ENCODE data around the gene PAFAH1B2.
"Not testable (repeated sequence)": the region's sequence is repeated elsewhere in the genome, so short reads cannot be mapped to it uniquely, and the experiment has no call there.

PAFAH1B2 gene

DNA sequence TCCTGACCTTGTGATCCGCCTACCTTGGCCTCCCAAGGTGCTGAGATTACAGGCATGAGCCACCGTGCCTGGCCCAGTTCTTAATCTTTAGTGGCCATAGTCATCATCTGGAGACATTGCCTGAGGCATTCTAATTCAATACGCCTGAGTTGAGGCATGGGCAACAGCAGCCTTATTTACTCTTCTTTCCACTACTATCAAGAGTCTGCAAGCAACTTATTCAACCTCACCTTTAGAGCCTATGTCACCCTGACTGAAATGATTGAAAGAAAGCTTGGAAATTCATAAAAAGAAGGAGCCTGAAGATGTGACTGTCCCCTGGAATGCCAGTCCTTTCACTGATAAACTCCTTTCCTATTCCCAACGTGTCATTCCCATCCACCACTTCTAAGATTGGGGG is 15.8 kb upstream of the PAFAH1B2 start:
- no peak for DNase-seq

DNA sequence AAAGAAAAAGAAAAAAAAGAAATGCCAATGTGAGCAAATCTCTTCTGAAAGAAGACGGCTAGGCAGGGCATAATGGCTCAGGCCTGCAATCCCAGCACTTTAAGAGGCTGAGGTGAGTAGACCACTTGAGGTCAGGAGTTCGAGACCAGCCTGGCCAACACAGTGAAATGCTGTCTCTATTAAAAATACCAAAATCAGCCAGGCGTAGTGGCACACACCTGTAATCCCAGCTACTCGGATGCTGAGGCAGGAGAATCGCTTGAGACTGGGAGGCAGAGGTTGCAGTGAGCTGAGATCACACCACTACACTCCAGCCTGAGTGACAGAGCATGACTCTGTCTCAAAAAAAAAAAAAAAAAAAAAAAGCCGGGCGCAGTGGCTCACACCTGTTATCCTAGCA is 13.7 kb upstream of the PAFAH1B2 start:
- DNase-seq, result not testable (repeated sequence)

- no peak for DNase-seq
These were observed 13.2 kb upstream of the PAFAH1B2 start for GRCh38 chr11:117130879-117131278.

DNA sequence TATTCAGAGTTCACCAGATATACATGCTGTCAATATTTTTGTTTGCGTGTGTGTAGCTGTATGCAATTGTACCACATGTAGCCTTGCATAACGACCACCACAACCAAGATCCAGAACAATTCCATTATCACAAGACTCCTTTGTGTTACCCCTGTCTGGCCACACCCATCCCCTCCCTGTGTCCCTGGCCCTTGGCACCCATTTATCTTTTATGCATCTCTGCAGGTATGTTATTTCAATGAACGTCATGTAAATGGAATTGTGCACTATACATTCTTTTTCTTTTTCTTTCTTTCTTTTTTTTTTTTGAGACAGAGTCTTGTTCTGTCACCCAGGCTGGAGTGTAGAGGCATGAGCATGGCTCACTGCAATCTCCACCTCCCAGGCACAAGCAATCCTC is 9.7 kb upstream of the PAFAH1B2 start:
- DNase-seq, result no peak

DNA sequence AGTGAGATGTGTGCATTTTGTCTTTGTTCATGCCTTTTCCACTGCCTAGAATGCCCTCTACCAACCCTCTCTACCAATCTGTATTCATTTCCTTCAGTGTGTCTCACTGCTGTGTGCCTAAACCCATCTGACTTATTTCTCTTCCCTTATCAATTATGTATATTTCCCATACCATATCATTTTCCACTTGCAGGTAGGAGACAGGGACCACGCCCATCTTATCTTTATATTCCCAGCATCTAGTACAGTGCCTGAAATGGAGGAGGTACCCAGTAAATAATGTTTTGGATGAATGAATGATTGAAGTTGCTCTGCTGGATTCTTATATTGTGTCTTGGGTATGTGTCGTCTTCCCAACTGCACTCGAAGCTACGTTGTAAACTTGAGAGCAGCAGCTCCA is 9.1 kb upstream of the PAFAH1B2 start:
- DNase-seq, result not testable (repeated sequence)

- DNase-seq, result not testable (repeated sequence)
These were observed 6.6 kb upstream of the PAFAH1B2 start for GRCh38 chr11:117137223-117138086.

DNA sequence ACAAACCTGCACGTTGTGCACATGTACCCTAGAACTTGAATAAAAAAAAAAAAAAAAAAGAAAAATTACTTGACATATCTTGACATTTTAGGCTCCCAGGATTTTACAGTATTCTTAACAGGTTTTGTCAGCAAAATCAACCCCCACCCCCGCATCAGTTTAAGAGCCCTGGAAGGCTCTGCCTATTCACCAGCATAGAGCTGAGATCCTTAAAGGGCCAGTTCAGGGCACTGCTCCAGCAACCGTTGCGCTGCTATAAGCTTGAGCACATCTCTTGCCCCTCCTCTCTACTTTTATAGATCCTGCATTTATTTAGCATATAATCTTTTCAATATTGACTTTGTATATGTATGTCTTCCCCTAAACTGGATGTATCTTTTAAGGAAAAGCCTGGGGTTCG is 697 bp upstream of the PAFAH1B2 start:
- DNase-seq, result peak; percentile 19

DNA sequence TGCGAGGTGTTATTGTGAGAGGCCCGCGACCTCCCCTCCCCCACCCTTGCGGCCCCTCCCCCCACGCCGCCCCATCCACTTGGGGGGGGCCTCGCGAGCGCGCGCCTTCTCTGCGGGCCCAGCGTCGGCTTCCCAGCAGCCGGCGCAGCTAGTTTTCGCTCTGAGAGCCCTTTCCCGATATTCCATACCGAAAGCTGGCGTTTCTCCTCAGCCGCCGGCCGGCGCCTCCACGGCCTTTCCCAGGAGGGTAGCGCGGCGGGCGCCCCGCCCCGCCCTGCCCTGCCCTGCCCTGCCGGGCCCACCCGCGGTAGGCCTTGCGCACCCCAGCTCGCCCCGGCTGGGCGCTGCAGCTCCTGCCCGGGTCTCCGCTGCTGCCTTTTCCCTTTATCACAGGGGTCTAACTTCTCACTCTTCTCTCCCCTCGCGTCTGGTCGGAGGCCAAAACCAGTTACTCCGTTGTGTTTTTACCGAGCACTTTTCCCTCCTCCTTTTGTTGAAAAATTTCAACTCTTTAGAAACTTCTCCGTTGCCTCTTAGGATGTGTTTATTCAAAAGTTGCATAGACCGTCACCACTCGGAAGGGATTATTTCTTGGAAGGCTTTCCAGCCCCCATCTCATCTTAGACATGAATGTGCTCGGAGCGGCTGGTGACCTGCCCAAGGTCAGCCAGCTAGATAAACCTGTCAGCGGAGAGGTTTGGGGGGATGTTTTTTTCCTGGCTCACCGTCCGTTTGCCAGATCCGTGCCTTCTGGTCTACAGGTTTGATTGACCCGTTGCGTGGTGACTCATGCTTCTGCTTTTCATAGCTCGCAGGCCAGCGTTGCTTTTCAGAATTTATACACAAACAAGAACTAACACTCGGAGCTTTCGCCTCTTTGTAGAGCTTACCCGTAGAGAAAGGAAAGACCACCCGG is 648 bp downstream of the PAFAH1B2 start:
- peak; percentile 30 for DNase-seq

DNA sequence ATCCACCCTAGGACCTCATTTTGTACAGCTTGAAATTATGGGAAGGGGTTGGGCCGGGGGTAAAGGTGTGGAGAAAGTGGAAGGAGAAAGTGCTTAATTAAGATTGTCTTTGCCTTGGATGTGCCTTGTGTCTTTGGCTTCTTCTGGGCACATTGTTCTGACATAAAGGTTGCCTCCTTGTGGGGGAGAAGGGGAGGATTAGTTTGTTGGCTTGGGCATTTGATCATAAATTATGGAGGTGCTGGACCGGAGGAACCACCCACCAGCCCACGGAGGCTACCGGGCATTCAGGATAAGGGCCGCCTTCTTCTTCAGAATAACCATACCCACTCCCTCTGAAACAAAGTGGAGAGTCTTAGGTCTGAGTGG is 1.3 kb downstream of the PAFAH1B2 start:
- no peak for DNase-seq

DNA sequence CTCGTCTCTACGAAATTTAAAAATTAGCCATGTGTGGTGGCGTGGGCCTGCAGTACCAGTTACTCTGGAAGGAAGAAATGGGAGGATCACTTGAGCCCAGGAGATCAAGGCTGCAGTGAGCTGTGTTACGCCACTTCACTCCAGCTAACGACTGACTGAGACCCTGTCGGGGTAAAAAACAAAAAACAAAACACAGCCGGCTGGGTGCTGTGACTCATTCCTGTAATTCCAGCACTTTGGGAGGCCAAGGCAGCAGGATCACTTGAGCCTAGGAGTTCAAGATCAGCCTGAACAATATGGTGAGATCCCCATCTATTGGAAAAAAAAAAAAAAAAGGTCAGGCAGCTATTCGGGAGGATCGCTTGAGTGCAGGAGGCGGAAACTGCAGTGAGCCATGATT is 2.4 kb downstream of the PAFAH1B2 start:
- no peak for DNase-seq

DNA sequence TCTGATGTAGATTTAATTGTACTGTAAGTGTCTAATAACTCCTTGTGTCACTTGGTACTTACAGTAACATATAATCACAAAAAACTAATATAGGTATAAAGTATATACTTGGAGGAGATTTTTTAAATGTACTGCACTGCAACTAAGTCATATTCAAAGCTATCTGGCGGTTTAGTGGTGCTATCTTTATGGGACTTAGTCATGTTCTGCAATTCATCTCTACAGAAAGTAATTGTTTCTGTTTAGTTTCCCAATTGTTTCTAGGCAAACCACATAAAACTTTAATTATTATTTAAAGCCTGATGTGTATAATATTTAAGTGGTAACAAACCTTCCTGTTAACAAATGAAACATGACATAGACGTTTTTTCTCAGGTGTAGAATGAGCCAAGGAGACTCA is 8.0 kb downstream of the PAFAH1B2 start:
- DNase-seq, result no peak

DNA sequence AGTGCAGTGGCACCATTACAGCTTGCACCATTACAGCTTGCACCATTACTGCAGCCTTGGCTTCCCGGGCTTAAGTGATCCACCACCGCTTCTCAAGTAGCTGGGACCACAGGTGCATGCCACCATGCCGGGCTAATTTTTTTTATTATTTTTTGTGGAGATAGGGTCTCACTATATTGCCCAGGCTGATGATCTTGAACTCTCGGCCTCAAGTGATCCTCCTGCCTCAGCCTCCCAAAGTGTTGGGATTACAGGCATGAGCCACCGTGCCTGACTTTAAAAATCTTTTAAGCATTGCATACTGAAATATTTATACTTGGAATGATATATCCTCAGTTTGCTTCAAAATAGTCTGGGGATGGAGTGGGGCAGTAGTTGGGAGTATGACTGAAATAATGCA is 10.4 kb downstream of the PAFAH1B2 start:
- no peak for DNase-seq

GRCh38 chr11:117157507-117157906 is 13.4 kb downstream of the PAFAH1B2 start:
- no peak for DNase-seq

DNA sequence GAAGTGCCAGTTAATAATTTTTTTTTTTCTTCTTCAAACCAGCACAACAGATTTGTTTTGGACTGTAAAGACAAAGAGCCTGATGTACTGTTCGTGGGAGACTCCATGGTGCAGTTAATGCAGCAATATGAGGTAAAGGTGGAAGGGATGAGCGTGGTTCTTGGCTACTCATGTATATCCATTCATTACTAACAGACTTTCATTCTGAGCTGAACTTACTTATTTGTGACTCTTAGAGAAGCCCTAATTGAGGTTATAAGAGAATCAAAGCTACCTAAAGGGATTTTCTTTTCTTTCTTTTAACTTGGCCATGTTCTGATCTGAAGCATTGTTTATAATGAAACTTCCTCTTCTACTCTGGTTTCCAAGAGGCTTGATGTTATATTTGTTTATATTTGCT is 15.8 kb downstream of the PAFAH1B2 start:
- DNase-seq, result no peak

- DNase-seq, result no peak
These were observed 16.7 kb downstream of the PAFAH1B2 start for GRCh38 chr11:117160826-117161225.

DNA sequence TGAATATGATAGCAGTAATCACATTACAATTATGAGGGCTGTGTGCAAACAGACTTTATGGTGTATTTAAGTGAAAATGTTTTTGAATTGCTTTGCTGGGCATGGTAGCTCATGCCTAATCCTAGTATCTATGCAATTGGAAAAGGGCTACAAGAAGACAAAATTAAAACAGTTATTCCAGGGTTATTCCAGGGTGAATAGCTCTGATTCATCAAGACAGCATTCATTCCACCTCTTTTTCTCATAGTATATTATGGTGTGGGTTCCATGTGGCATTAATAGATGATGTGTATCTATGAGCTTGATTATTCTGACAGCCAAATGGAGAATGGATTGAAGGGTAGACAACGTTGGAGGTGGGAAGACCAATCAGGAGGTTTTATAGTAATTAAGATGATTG is 22.4 kb downstream of the PAFAH1B2 start:
- DNase-seq, result no peak

DNA sequence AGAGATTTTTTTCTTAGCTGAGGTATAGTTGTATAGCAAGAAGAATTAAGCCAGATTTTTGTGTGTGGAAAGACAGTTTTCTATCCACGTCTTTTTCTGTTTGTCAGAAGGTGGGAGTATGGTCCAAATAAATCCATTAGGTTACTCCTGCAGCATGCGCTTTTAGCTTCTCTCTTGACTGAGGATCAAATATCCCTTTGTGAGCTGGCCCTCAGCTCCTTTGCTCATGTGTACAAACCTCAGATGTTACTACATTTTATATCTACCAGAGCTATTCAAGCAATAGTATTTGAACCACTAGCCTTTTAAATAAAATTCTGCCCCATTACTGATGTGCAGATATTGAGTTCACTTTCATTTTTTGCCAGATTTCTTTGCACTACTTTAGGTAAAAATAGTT is 25.6 kb downstream of the PAFAH1B2 start:
- DNase-seq, result no peak

GRCh38 chr11:117170210-117170609 is 26.1 kb downstream of the PAFAH1B2 start:
- no peak for DNase-seq

DNA sequence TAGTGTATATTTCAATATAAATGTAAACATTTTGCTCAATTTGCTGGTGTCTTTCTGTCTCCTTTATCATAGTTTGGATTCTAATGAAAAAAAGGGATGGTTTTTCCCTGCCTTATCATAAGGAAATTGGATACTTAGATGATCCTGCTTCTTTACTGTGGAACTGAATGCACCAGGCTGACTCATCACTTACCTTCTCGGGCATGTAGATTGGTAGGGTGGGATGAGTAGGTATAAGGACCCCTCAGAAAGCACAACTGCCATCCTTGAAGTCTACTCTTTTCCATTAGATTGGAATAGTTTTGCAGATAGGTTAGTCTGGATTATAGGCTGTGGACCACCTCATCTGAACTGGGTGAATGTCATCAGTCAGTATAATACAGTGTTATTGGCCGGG is 26.9 kb downstream of the PAFAH1B2 start:
- no peak for DNase-seq

- DNase-seq, result no peak
These were observed 27.4 kb downstream of the PAFAH1B2 start for GRCh38 chr11:117171404-117172061.

GRCh38 chr11:117172724-117173421 is 28.8 kb downstream of the PAFAH1B2 start:
- DNase-seq, result no peak

- DNase-seq, result no peak
These were observed 31.0 kb downstream of the PAFAH1B2 start for GRCh38 chr11:117175104-117175503.

DNA sequence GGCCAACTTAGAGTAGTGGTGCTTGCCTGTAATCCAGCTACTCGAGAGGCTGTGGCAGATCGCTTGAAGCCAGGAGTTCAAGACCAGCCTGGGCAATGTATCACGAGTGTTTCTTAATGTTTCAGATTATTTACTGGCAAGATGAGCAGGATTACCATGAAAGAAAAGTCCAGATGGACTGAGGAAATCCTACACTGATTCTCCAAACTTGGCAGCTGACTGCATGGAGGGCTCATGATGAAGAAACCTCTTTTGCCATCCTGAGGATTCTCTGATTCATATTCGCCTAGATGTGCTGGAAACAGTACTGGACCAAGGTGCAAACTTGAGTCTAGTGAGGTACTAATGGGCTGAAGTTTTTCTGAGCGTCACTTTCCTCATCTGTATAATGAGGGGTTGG is 31.7 kb downstream of the PAFAH1B2 start:
- DNase-seq, result no peak
